IMR-90 (cell line): ENCODE results near the gene DCUN1D1. TPM values are rescaled to one million over a fixed set of nuclear protein-coding genes. Genes with fewer than 3 reads are reported as not detected.
A peak's percentile ranks its signal among the peaks of the same experiment; 100 is the strongest.

ENCODE experiments used
- ATAC-seq: fragments of 200-7000 bp; cut with Tn5 transposase; 2 replicates; pipeline ENCODE4 v1.9.1; 2020; ENCODE audit warnings: low read depth, mild to moderate bottlenecking, moderate library complexity
- BruUV-seq: library from RNA; stranded (reverse); fragments of 400-500 nt; replicated peaks from 2 replicates; lab custom pipeline; 2021; lab: Mats Ljungman, UMichigan
- CTCF ChIA-PET: fragments of 300-600 bp; formaldehyde crosslinking; extraction: SDS; loops from one replicate; lab custom pipeline; 2021; ENCODE audit warnings: antibody characterized with exemption; lab: Yijun Ruan, JAX
- POLR2A ChIA-PET: fragments of 300-600 bp; sonication (Branson Sonifier 250); formaldehyde crosslinking; loops from one replicate; lab custom pipeline; 2022; ENCODE audit warnings: antibody characterized with exemption; ENCODE audit not compliant: unreplicated experiment; lab: Charles Lee
- DNase-seq: peaks from one replicate; pipeline ENCODE4 v3.0.0; 2013
- H2AFZ ChIP-seq: replicated peaks from 2 replicates; pipeline ENCODE3; 2013; ENCODE audit warnings: low read length, mild to moderate bottlenecking; ENCODE audit not compliant: poor library complexity
- H2AK5ac ChIP-seq: 2 replicates; pipeline ENCODE4 v1.6.1; 2013; ENCODE audit warnings: low read depth, low read length, inconsistent platforms
- H2AK9ac ChIP-seq: replicated peaks from 2 replicates; pipeline ENCODE3; 2013; ENCODE audit warnings: mild to moderate bottlenecking, low read depth, low read length, moderate library complexity; ENCODE audit not compliant: poor library complexity
- H2BK120ac ChIP-seq: 2 replicates; pipeline ENCODE4 v1.6.1; 2013; ENCODE audit warnings: low read depth, low read length, inconsistent platforms
- H2BK15ac ChIP-seq: 3 replicates; pipeline ENCODE4 v1.6.1; 2013; ENCODE audit warnings: low read depth, low read length, inconsistent platforms
- H2BK20ac ChIP-seq: 2 replicates; pipeline ENCODE4 v1.6.1; 2013; ENCODE audit warnings: low read depth, mild to moderate bottlenecking, inconsistent platforms, low read length, moderate library complexity
- H2BK5ac ChIP-seq: 2 replicates; pipeline ENCODE4 v1.6.1; 2013; ENCODE audit warnings: mild to moderate bottlenecking, low read depth, low read length, inconsistent platforms; ENCODE audit not compliant: poor library complexity, severe bottlenecking
- H3K14ac ChIP-seq: replicated peaks from 2 replicates; pipeline ENCODE4 v1.6.1; 2013; ENCODE audit warnings: low read depth, low read length, inconsistent platforms
- H3K18ac ChIP-seq: 2 replicates; pipeline ENCODE4 v1.6.1; 2013; ENCODE audit warnings: low read depth, low read length, control low read depth
- H3K23ac ChIP-seq: 2 replicates; pipeline ENCODE4 v1.6.1; 2013; ENCODE audit warnings: low read depth, low read length, inconsistent platforms
- H3K27ac ChIP-seq: 2 replicates; pipeline ENCODE4 v1.5.1; 2013; ENCODE audit warnings: mild to moderate bottlenecking, control low read depth, low read length; ENCODE audit not compliant: insufficient read depth
- H3K27me3 ChIP-seq: 2 replicates; pipeline ENCODE4 v1.6.1; 2013; ENCODE audit warnings: low read length; ENCODE audit not compliant: control insufficient read depth, insufficient read depth
- H3K36me3 ChIP-seq: 2 replicates; pipeline ENCODE4 v1.6.1; 2013; ENCODE audit warnings: low read length, mixed read lengths; ENCODE audit not compliant: control insufficient read depth, insufficient read depth
- H3K4ac ChIP-seq: 2 replicates; pipeline ENCODE4 v1.6.1; 2013; ENCODE audit warnings: low read depth, low read length, inconsistent platforms
- H3K4me1 ChIP-seq: 2 replicates; pipeline ENCODE4 v1.6.1; 2013; ENCODE audit warnings: low read length, mixed read lengths; ENCODE audit not compliant: control insufficient read depth, insufficient read depth
- H3K4me2 ChIP-seq: 2 replicates; pipeline ENCODE4 v1.6.1; 2013; ENCODE audit warnings: low read depth, mild to moderate bottlenecking, control low read depth, low read length, moderate library complexity
- H3K4me3 ChIP-seq: 2 replicates; pipeline ENCODE4 v1.5.1; 2013; ENCODE audit warnings: low read depth, mild to moderate bottlenecking, control low read depth, low read length, moderate library complexity; ENCODE audit not compliant: insufficient read depth
- H3K56ac ChIP-seq: 2 replicates; pipeline ENCODE4 v1.6.1; 2013; ENCODE audit warnings: low read length, inconsistent platforms; ENCODE audit not compliant: insufficient read depth; ENCODE audit errors: extremely low read depth
- H3K79me1 ChIP-seq, 2 experiments: 2 replicates each; pipeline ENCODE4 v1.6.1; 2013; ENCODE audit warnings: low read length in 2 of 2, inconsistent platforms in 1 of 2, low read depth in 1 of 2
- H3K9ac ChIP-seq: 2 replicates; pipeline ENCODE4 v1.6.1; 2013; ENCODE audit warnings: low read depth, low read length, control low read depth
- H3K9me1 ChIP-seq: 2 replicates; pipeline ENCODE4 v1.6.1; 2013; ENCODE audit warnings: low read length, inconsistent platforms; ENCODE audit not compliant: insufficient read depth
- H3K9me3 ChIP-seq: 2 replicates; pipeline ENCODE4 v1.6.1; 2013; ENCODE audit warnings: low read length; ENCODE audit not compliant: control insufficient read depth, insufficient read depth
- H4K20me1 ChIP-seq: 2 replicates; pipeline ENCODE4 v1.6.1; 2013; ENCODE audit warnings: low read length, inconsistent platforms; ENCODE audit not compliant: insufficient read depth
- H4K5ac ChIP-seq: 2 replicates; pipeline ENCODE4 v1.6.1; 2013; ENCODE audit warnings: mild to moderate bottlenecking, low read depth, low read length, control low read depth
- H4K8ac ChIP-seq, 2 experiments: 2 replicates each; pipeline ENCODE4 v1.6.1; 2013; ENCODE audit warnings: low read depth in 2 of 2, low read length in 2 of 2, control low read depth in 1 of 2, inconsistent platforms in 1 of 2
- H4K91ac ChIP-seq: 2 replicates; pipeline ENCODE4 v1.6.1; 2013; ENCODE audit warnings: low read depth, low read length, inconsistent platforms; ENCODE audit not compliant: insufficient read depth
- BHLHE40 ChIP-seq: fragments of 150-350 bp; IDR thresholded peaks from 2 replicates; pipeline ENCODE4 v1.6.1; 2016; ENCODE audit warnings: mild to moderate bottlenecking, low read depth, low read length
- CEBPB ChIP-seq: IDR thresholded peaks from 2 replicates; pipeline ENCODE4 v1.6.1; 2012; ENCODE audit warnings: low read depth, low read length, improper control_type of control experiment
- CHD1 ChIP-seq: IDR thresholded peaks from 2 replicates; pipeline ENCODE4 v1.6.1; 2012; ENCODE audit warnings: low read depth, low read length, improper control_type of control experiment
- FOS ChIP-seq: fragments of 150-350 bp; IDR thresholded peaks from 2 replicates; pipeline ENCODE4 v1.6.1; 2016; ENCODE audit warnings: low read depth, low read length
- MAFK ChIP-seq: IDR thresholded peaks from 2 replicates; pipeline ENCODE4 v1.6.1; 2012; ENCODE audit warnings: low read depth, low read length, improper control_type of control experiment
- MAZ ChIP-seq: IDR thresholded peaks from 2 replicates; pipeline ENCODE4 v1.6.1; 2012; ENCODE audit warnings: low read depth, mild to moderate bottlenecking, low read length, improper control_type of control experiment, moderate library complexity, borderline replicate concordance
- MXI1 ChIP-seq: IDR thresholded peaks from 2 replicates; pipeline ENCODE4 v1.6.1; 2012; ENCODE audit warnings: low read depth, mild to moderate bottlenecking, low read length, moderate library complexity, borderline replicate concordance
- NFE2L2 ChIP-seq: fragments of 150-350 bp; IDR thresholded peaks from 2 replicates; pipeline ENCODE4 v1.6.1; 2016; ENCODE audit warnings: low read depth, mild to moderate bottlenecking, low read length
- POLR2A ChIP-seq: IDR thresholded peaks from 2 replicates; pipeline ENCODE4 v1.6.1; 2012; ENCODE audit warnings: mild to moderate bottlenecking, low read depth, low read length
- RAD21 ChIP-seq: IDR thresholded peaks from 2 replicates; pipeline ENCODE4 v1.6.1; 2012; ENCODE audit warnings: low read length, improper control_type of control experiment
- RCOR1 ChIP-seq: IDR thresholded peaks from 2 replicates; pipeline ENCODE4 v1.6.1; 2012; ENCODE audit warnings: mild to moderate bottlenecking, low read length, improper control_type of control experiment; ENCODE audit not compliant: insufficient replicate concordance
- RFX5 ChIP-seq: IDR thresholded peaks from 2 replicates; pipeline ENCODE4 v1.8.0; 2012; ENCODE audit warnings: low read depth, mild to moderate bottlenecking, low read length, moderate library complexity
- SMC3 ChIP-seq: fragments of 150-350 bp; IDR thresholded peaks from 2 replicates; pipeline ENCODE4 v1.6.1; 2016; ENCODE audit warnings: low read depth, mild to moderate bottlenecking, antibody characterized with exemption, low read length, moderate library complexity
- WGBS, 2 experiments: methylation state at CpG; one replicate each; pipeline versions ENCODE4 v1.1.5 to v1.1.7; 2013; ENCODE audit warnings: missing lambda C conversion rate in 2 of 2; ENCODE audit not compliant: insufficient read length in 1 of 2; ENCODE audit errors: extremely low coverage in 2 of 2; 5-methylcytosine and 5-hydroxymethylcytosine counted together
- dilution Hi-C: fragments of 300-500 bp; cut with HindIII; formaldehyde crosslinking; loops from one replicate; pipeline ENCODE4 v1.14.3; 2018; ENCODE audit warnings: low sequenced_read_pairs; ENCODE audit not compliant: unreplicated experiment
- in situ Hi-C: fragments of 300-500 bp; cut with MboI; formaldehyde crosslinking; loops from 3 replicates; pipeline ENCODE4 v1.14.3; 2019; ENCODE audit warnings: low sequenced_read_pairs, inconsistent platforms, mixed read lengths
- intact Hi-C: fragments of 100-400 bp; cut with micrococcal nuclease; formaldehyde crosslinking; loops from 2 replicates; pipeline ENCODE4 v1.10.0; 2022
- polyA plus RNA-seq, 3 experiments: library from polyadenylated mRNA; depleted of rRNA; stranded (reverse); fragments of >200 nt; gene quantifications; 2 replicates each; pipeline ENCODE4 v1.2.3, GENCODE V29; 2012; ENCODE audit warnings: low replicate concordance in 1 of 3
- total RNA-seq: library from RNA; depleted of rRNA; stranded (reverse); fragments of >200 nt; gene quantifications from 2 replicates; pipeline ENCODE4 v1.2.3, GENCODE V29; 2012
- TF ChIP-seq, protein P1 (sequence below): conservative IDR thresholded peaks from 2 replicates; pipeline ENCODE4 v1.5.1; 2012; ENCODE audit warnings: mild to moderate bottlenecking, low read depth, low read length, improper control_type of control experiment
- TF ChIP-seq, protein P2 (sequence below): fragments of 150-350 bp; IDR thresholded peaks from 2 replicates; pipeline ENCODE4 v1.6.1; 2016; ENCODE audit warnings: low read depth, mild to moderate bottlenecking, low read length, moderate library complexity, borderline replicate concordance

The DCUN1D1 gene
- total and polyA plus RNA-seq, 2 of the 4 experiments (the other 2 are of a cell fraction) = 12.5 to 17.7 TPM

DNA sequence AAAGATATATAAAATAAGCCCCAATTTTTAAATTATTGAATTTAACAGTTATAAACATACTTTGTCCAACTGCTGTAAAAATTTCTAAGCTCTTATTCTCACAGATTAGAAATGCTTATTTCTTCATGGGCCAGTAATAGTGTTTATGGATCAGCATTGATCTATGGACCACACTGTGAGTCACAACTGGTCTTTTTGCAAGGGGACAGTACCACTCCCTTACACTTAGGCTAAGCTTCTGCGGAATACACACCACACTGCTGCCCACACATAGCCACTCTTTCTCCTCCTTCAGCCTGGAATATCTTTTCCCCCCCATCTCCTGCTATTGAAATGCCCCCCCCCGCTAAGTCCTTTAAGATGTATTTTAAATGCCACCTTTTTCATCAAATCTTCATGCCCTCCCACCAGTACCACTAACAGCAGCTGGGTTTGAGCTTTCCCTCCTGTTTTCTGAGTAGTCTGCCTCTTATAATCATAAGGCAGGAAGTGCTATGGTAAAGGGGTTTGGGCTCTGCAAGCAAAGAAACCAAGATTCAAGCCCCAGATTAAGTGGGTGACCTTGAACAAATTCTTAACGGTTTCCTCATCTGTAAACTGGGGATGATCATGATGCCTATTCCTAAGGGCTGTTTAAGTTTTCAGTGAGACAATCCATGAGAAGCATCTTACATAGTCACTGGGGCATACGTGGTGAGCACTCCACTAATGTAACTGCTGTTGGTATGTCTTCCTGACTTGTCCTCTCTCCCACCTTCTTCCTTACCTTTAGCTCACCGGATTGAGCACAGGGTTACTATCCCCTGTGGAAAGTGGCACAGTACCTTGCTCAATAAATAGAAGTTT is 69.2 kb downstream of the DCUN1D1 start:
- Histone ChIP-seq H3K23ac (no peak overlapping the region), H2BK15ac (no peak overlapping the region), H4K8ac (no peak overlapping the region), H3K27ac (no peak overlapping the region), H4K5ac (peak overlapping the region; percentile 49), H3K14ac (no peak overlapping the region), H3K79me1 (peaks cover 3% of the 10 kb centered on the region in 2 experiments; a peak in 2 of 4 replicates), H4K91ac (no peak overlapping the region; the same call in 1 of the 2 replicates), H3K36me3 (0 out of 2 replicates have a peak, but pooled peaks cover 4% of the 10 kb centered on the region), H2BK120ac (no peak overlapping the region), H2AK5ac (peak overlapping the region; percentile 21; the same call in 1 of the 2 replicates), H3K9me1 (peaks cover 8% of the 10 kb centered on the region; the same call in 1 of the 2 replicates), H3K9ac (no peak overlapping the region), H2AK9ac (no peak overlapping the region), H2AFZ (no peak overlapping the region), H2BK5ac (no peak overlapping the region), H3K4me2 (no peak overlapping the region), H2BK20ac (no peak overlapping the region), H3K18ac (peak overlapping the region; percentile 55; the same call in 1 of the 2 replicates), H3K4ac (0 out of 2 replicates have a peak overlapping the region, but pooled peaks have one; percentile 20), H3K4me1 (peaks cover 16% of the 10 kb centered on the region), H3K27me3 (no peaks in the 10 kb centered on the region), H3K56ac (no peak overlapping the region), H3K4me3 (no peak overlapping the region), H3K9me3 (no peaks in the 10 kb centered on the region), H4K20me1 (peaks cover 4% of the 10 kb centered on the region; the same call in 1 of the 2 replicates)
- intact Hi-C loops = loop anchor here (5.0 kb wide), 2 partner anchors 121 to 186 kb away; partner anchors contain the start of gene MCCC1
- no peak for ATAC-seq
- DNase-seq = no peak
- in situ Hi-C loops = loop anchor here (25.0 kb wide), 1 partner anchor 476 kb away; no protein-coding TSS in a partner anchor
- ChIA-PET CTCF (interaction anchor here (0.6 to 0.7 kb wide), 2 partner anchors 12 to 25 kb away, joined by 3 to 5 read pairs; no protein-coding TSS in a partner anchor), POLR2A (no interaction called here)
- dilution Hi-C loops = no loop called here
- no CpG with 5 or more reads among the region's 5 CpGs for WGBS, 2 experiments
- no TSS peak for BruUV-seq
- no peak for TF ChIP-seq MXI1
- TF ChIP-seq RAD21 = no peak
- no peak for TF ChIP-seq RCOR1
- no peak for TF ChIP-seq SMC3
- no peak for TF ChIP-seq NFE2L2
- TF ChIP-seq RFX5 = no peak
- no peak for TF ChIP-seq MAFK
- no peak for TF ChIP-seq BHLHE40
- TF ChIP-seq MAZ = no peak
- TF ChIP-seq, protein P1, sequence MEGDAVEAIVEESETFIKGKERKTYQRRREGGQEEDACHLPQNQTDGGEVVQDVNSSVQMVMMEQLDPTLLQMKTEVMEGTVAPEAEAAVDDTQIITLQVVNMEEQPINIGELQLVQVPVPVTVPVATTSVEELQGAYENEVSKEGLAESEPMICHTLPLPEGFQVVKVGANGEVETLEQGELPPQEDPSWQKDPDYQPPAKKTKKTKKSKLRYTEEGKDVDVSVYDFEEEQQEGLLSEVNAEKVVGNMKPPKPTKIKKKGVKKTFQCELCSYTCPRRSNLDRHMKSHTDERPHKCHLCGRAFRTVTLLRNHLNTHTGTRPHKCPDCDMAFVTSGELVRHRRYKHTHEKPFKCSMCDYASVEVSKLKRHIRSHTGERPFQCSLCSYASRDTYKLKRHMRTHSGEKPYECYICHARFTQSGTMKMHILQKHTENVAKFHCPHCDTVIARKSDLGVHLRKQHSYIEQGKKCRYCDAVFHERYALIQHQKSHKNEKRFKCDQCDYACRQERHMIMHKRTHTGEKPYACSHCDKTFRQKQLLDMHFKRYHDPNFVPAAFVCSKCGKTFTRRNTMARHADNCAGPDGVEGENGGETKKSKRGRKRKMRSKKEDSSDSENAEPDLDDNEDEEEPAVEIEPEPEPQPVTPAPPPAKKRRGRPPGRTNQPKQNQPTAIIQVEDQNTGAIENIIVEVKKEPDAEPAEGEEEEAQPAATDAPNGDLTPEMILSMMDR = no peak
- TF ChIP-seq CHD1 = no peak
- no peak for TF ChIP-seq FOS
- TF ChIP-seq, protein P2, sequence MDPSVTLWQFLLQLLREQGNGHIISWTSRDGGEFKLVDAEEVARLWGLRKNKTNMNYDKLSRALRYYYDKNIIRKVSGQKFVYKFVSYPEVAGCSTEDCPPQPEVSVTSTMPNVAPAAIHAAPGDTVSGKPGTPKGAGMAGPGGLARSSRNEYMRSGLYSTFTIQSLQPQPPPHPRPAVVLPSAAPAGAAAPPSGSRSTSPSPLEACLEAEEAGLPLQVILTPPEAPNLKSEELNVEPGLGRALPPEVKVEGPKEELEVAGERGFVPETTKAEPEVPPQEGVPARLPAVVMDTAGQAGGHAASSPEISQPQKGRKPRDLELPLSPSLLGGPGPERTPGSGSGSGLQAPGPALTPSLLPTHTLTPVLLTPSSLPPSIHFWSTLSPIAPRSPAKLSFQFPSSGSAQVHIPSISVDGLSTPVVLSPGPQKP = no peak
- TF ChIP-seq POLR2A = no peak
- no peak for TF ChIP-seq CEBPB
